NT2/D1 (cell line): Measurements from ENCODE around the gene KIF1A.

Experiments
- DNase-seq: peaks from one replicate; pipeline ENCODE4 v3.0.0-alpha.2; 2011; ENCODE audit warnings: low read depth, low spot score
- H3K27me3 ChIP-seq: 2 replicates; pipeline ENCODE4 v1.6.0; 2011; ENCODE audit warnings: mild to moderate bottlenecking; ENCODE audit not compliant: insufficient read length, insufficient read depth
- H3K36me3 ChIP-seq: 2 replicates; pipeline ENCODE4 v1.6.1; 2011; ENCODE audit warnings: mild to moderate bottlenecking, low read length, mixed read lengths; ENCODE audit not compliant: insufficient read depth, insufficient read length
- H3K4me1 ChIP-seq: 2 replicates; pipeline ENCODE4 v1.5.1; 2011; ENCODE audit not compliant: insufficient read depth, insufficient read length
- H3K4me3 ChIP-seq: 2 replicates; pipeline ENCODE4 v1.5.1; 2011; ENCODE audit warnings: low read depth; ENCODE audit not compliant: insufficient read length
- H3K9ac ChIP-seq: 2 replicates; pipeline ENCODE4 v1.6.0; 2011; ENCODE audit warnings: low read depth; ENCODE audit not compliant: insufficient read length
- H3K9me3 ChIP-seq: 2 replicates; pipeline ENCODE4 v1.5.1; 2011; ENCODE audit warnings: mild to moderate bottlenecking, low read length; ENCODE audit not compliant: insufficient read depth
- SUZ12 ChIP-seq: IDR thresholded peaks from 2 replicates; pipeline ENCODE4 v1.6.1; 2011; ENCODE audit not compliant: insufficient read length, insufficient read depth; ENCODE audit errors: extremely low read depth
- YY1 ChIP-seq: IDR thresholded peaks from 2 replicates; pipeline ENCODE4 v1.6.1; 2011; ENCODE audit not compliant: insufficient read length, insufficient read depth
- ZNF274 ChIP-seq: IDR thresholded peaks from 2 replicates; pipeline ENCODE4 v1.6.1; 2011; ENCODE audit warnings: mild to moderate bottlenecking, low read depth, low read length

Gene KIF1A

DNA sequence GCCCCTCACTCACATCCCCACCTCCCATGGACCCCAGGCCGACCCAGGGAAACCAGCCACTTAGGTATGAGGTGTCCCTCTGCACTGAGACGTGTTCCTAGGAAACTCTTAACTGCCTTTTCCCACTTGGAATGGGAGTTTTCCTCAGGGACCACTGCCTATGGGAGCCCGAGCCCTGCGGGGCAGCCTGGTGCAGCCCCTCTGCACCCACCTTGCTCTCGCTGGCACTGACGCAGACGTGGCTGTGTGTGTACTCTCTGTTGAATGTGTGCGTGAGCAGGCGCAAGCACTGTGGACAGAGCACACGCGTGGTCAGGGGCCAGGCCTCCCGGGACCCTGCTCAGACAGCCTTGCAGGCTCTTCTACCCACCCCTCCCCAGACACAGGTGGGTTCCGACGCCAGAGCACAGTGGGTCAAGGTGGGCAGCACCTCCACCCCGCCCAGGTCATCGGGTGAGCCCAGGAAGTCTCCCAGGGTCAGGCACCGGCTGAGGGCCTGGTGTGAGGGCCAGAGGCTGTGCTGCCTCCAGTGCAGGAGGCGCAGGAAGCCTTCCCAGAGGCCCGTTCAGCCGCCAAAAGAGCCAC, 98.3 kb downstream of the KIF1A start:
- peaks cover 3% of the 10 kb centered on the region for H3K36me3 ChIP-seq
- TF ChIP-seq ZNF274, result no peak
- no peak for TF ChIP-seq SUZ12
- TF ChIP-seq YY1, result no peak
- H3K9ac ChIP-seq, result no peak overlapping the region

GRCh38 chr2:240720686-240721595, 99.1 kb downstream of the KIF1A start:
- no peak for DNase-seq
- Histone ChIP-seq H3K9ac (no peak overlapping the region), H3K4me1 (no peaks in the 10 kb centered on the region), H3K4me3 (no peak overlapping the region), H3K27me3 (no peaks in the 10 kb centered on the region), H3K36me3 (peaks cover 3% of the 10 kb centered on the region), H3K9me3 (no peaks in the 10 kb centered on the region; the same call in 1 of the 2 replicates)
- no peak for TF ChIP-seq YY1
- no peak for TF ChIP-seq ZNF274
- TF ChIP-seq SUZ12, result no peak

More for the DNA sequence above, 98.3 kb downstream of the KIF1A start:
- Histone ChIP-seq H3K4me1 (no peaks in the 10 kb centered on the region), H3K27me3 (no peaks in the 10 kb centered on the region), H3K9me3 (no peaks in the 10 kb centered on the region; the same call in 1 of the 2 replicates), H3K4me3 (no peak overlapping the region)
- no peak for DNase-seq

DNA sequence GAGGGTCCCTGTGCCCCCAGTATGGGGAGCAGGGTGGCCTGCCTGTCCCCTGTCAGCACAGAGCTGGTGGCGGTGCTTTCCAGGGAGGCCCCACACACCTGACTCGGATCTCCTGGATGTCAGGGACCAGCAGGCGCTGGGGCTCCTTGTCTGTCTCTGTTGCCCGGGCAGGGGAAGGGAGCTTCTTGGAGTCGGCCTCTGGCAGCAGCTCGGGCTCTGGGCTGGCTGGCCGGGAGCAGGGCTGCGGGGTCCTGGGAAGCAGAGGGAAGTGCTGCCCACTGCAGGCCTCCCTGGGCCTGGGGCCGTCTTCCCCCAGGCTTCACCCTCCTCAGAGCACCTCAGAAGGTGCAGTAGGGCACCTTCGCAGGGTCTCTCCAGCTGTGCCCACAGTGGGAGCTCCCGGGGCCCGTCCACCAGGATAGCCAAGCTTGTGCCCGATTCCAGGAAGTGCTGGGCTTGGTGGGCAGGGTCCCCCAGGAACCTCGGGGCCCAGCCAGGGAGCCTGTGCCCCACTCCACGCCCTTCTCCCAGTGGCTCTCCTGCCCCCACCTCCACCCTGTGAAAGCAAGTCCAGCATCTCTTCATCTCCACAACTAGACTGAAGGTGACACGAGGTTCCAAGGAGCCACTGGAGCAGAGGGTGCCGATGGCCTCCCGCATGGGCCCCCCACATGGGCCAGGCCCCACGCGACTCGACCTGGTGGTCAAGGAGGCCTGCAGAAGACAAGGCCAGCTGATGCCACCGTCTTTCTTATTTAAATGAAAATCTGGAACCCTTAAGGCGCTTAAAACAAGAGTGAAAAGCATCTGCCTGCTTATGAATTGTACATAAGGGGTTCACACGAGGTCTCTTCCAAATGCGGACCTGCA, 100.1 kb downstream of the KIF1A start:
- H3K36me3 ChIP-seq, result peaks cover 3% of the 10 kb centered on the region
- DNase-seq, result no peak
- peaks cover under 1% of the 10 kb centered on the region for H3K4me1 ChIP-seq
- H3K9ac ChIP-seq, result no peak overlapping the region
- H3K4me3 ChIP-seq, result no peak overlapping the region
- H3K27me3 ChIP-seq, result no peaks in the 10 kb centered on the region
- TF ChIP-seq SUZ12 (no peak), ZNF274 (no peak), YY1 (no peak)
- H3K9me3 ChIP-seq, result no peaks in the 10 kb centered on the region; the same call in 1 of the 2 replicates

DNA sequence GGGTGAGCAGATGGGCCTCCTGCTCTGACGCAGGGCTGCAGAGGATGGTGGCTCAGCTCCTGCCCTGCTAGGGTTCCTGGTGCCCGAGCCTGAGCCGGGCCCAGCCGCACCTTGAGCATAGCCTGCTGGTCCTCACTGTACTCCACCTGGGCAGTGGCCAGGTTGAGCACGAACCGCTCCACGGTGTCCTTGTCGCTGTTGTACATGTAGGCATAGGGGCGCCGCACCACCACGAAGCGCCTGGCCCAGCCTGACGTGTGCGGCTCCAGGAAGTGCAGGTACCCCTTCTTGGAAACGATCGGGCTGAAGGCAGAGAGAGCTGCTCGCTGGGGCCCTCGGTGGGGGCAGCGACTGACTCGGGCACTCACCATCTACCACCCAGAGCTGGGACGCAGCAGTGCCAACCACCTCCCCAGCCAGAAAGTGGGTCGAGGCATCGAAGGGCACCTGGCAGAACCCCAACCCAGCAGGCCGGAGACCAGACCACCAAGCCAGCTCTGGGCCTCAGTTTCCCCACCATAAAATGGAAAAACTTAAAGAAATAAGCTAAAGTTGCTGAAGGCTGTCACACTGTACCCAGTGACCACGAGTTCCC, 101.0 kb downstream of the KIF1A start:
- Histone ChIP-seq H3K27me3 (no peaks in the 10 kb centered on the region), H3K36me3 (peaks cover 3% of the 10 kb centered on the region), H3K9me3 (no peaks in the 10 kb centered on the region; the same call in 1 of the 2 replicates), H3K9ac (no peak overlapping the region), H3K4me1 (peaks cover 2% of the 10 kb centered on the region), H3K4me3 (no peak overlapping the region)
- TF ChIP-seq SUZ12 (no peak), YY1 (no peak), ZNF274 (no peak)
- no peak for DNase-seq

- peaks cover 2% of the 10 kb centered on the region for H3K4me1 ChIP-seq
- no peaks in the 10 kb centered on the region for H3K27me3 ChIP-seq
- no peak for DNase-seq
- no peak overlapping the region for H3K4me3 ChIP-seq
- peaks cover 3% of the 10 kb centered on the region for H3K36me3 ChIP-seq
- H3K9me3 ChIP-seq, result no peaks in the 10 kb centered on the region; the same call in 1 of the 2 replicates
- TF ChIP-seq YY1 (no peak), SUZ12 (no peak)
- H3K9ac ChIP-seq, result peak overlapping the region; percentile 10
Measured at GRCh38 chr2:240717681-240718581, 102.1 kb downstream of the KIF1A start.

DNA sequence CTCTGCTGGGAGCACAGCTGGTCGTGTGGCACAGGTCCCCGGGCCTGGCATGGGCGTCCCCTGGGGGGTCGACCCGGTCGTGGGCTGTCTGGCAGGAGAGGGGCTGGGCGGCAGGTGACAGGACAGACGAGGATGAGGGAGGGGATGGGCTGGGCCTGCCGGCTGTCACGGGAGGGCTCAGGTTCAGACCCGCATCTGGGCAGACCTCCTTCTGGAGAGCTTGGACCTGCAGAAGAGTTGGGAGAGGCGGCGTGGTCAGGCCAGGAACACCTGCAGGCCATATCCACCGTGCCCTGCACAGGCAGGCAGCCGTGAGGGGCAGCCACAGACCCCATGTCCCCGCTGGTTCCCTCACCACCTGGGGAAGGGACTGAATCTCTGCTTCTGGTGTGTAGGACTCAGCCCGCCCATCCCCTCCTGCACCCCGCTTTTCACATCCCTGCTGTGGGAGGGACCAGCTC, 102.8 kb downstream of the KIF1A start:
- Histone ChIP-seq H3K4me3 (no peak overlapping the region), H3K9ac (no peak overlapping the region), H3K9me3 (no peaks in the 10 kb centered on the region; the same call in 1 of the 2 replicates), H3K4me1 (peaks cover 2% of the 10 kb centered on the region), H3K27me3 (no peaks in the 10 kb centered on the region), H3K36me3 (peaks cover 3% of the 10 kb centered on the region)
- DNase-seq, result no peak
- TF ChIP-seq YY1 (no peak), ZNF274 (no peak), SUZ12 (no peak)
